Neural crest cell (in vitro differentiated cells): ENCODE results near the gene CLECL1. TPM values are rescaled to one million over a fixed set of nuclear protein-coding genes. Genes with fewer than 3 reads are reported as not detected.

Experiments
- DNase-seq: peaks from one replicate; pipeline ENCODE4 v3.0.0; 2021; ENCODE audit warnings: low read depth, mixed read lengths, low spot score
- H3K27ac Mint-ChIP-seq: one replicate; pipeline ENCODE4 v1.8.0; 2021; ENCODE audit warnings: mild to moderate bottlenecking, mixed read lengths; ENCODE audit not compliant: unreplicated experiment
- H3K27me3 Mint-ChIP-seq: 2 replicates; pipeline ENCODE4 v1.8.0; 2021; ENCODE audit warnings: low read depth, mild to moderate bottlenecking, mixed read lengths
- H3K36me3 Mint-ChIP-seq: 2 replicates; pipeline ENCODE4 v1.8.0; 2021; ENCODE audit warnings: low read depth, mild to moderate bottlenecking, mixed read lengths
- H3K4me1 Mint-ChIP-seq: 2 replicates; pipeline ENCODE4 v1.8.0; 2021; ENCODE audit warnings: mixed read lengths
- H3K4me3 Mint-ChIP-seq: one replicate; pipeline ENCODE4 v1.8.0; 2021; ENCODE audit warnings: mild to moderate bottlenecking, mixed read lengths
- H3K9me3 Mint-ChIP-seq: 2 replicates; pipeline ENCODE4 v1.8.0; 2021; ENCODE audit warnings: mixed read lengths
- CTCF ChIP-seq: fragments of 200-600 bp; sonication (generic); conservative IDR thresholded peaks from 2 replicates; pipeline ENCODE4 v1.5.0; 2021; ENCODE audit warnings: antibody characterized with exemption, mild to moderate bottlenecking
- total RNA-seq: library from RNA; stranded (reverse); gene quantifications from 2 replicates; pipeline ENCODE4 v1.2.1, GENCODE V29; 2021

The CLECL1 gene
- total RNA-seq, 1 donor from 2014 or later: not detected

GRCh38 chr12:9755567-9755966 is 22.7 kb upstream of the CLECL1 start:
- Mint-ChIP-seq H3K4me3 (no peak overlapping the region), H3K4me1 (peaks cover under 1% of the 10 kb centered on the region), H3K27ac (no peak overlapping the region), H3K9me3 (no peaks in the 10 kb centered on the region), H3K27me3 (peaks cover 3% of the 10 kb centered on the region), H3K36me3 (no peaks in the 10 kb centered on the region)
- no peak for TF ChIP-seq CTCF
- DNase-seq: no peak

- Mint-ChIP-seq H3K4me3 (no peak overlapping the region), H3K27me3 (peaks cover 3% of the 10 kb centered on the region), H3K9me3 (no peaks in the 10 kb centered on the region), H3K27ac (no peak overlapping the region), H3K4me1 (no peaks in the 10 kb centered on the region), H3K36me3 (no peaks in the 10 kb centered on the region)
- no peak for DNase-seq
- TF ChIP-seq CTCF: no peak
Observed at GRCh38 chr12:9755035-9755434, 22.1 kb upstream of the CLECL1 start.

GRCh38 chr12:9754099-9754927 is 21.4 kb upstream of the CLECL1 start:
- Mint-ChIP-seq H3K9me3 (no peaks in the 10 kb centered on the region), H3K27ac (no peak overlapping the region), H3K4me3 (no peak overlapping the region), H3K27me3 (peaks cover 3% of the 10 kb centered on the region), H3K4me1 (no peaks in the 10 kb centered on the region), H3K36me3 (no peaks in the 10 kb centered on the region)
- TF ChIP-seq CTCF: no peak
- DNase-seq: no peak

- peaks cover 3% of the 10 kb centered on the region for H3K27me3 Mint-ChIP-seq
- H3K4me1 Mint-ChIP-seq: no peaks in the 10 kb centered on the region
- no peak for TF ChIP-seq CTCF
- DNase-seq: no peak
- H3K27ac Mint-ChIP-seq: no peak overlapping the region
- no peaks in the 10 kb centered on the region for H3K9me3 Mint-ChIP-seq
- H3K4me3 Mint-ChIP-seq: no peak overlapping the region
- H3K36me3 Mint-ChIP-seq: no peaks in the 10 kb centered on the region
Observed at GRCh38 chr12:9753498-9753897, 20.6 kb upstream of the CLECL1 start.

- DNase-seq: no peak
- Mint-ChIP-seq H3K36me3 (no peaks in the 10 kb centered on the region), H3K27ac (no peak overlapping the region), H3K27me3 (peaks cover 3% of the 10 kb centered on the region), H3K9me3 (no peaks in the 10 kb centered on the region), H3K4me3 (no peak overlapping the region), H3K4me1 (no peaks in the 10 kb centered on the region)
- TF ChIP-seq CTCF: no peak
Observed at GRCh38 chr12:9753073-9753472, 20.2 kb upstream of the CLECL1 start.
